GM18511 (cell line): Measurements from ENCODE around the gene ELL3.
A peak's percentile ranks its signal among the peaks of the same experiment; 100 is the strongest.
"Not testable (repeated sequence)": the region's sequence is repeated elsewhere in the genome, so short reads cannot be mapped to it uniquely, and the experiment has no call there.

ENCODE experiments used
- ATAC-seq: cut with Tn5 transposase; IDR thresholded peaks from one replicate; pipeline ENCODE4 v1.9.1; 2021; ENCODE audit warnings: mild to moderate bottlenecking, moderate library complexity; ENCODE audit not compliant: unreplicated experiment

The ELL3 gene

GRCh38 chr15:43776718-43777266, at the start of gene ELL3:
Gene ELL3, minus strand, starts transcription at chr15:43776966. Its CDS starts 65 bp downstream, at chr15:43776901.
- ATAC-seq, result peak; percentile 50

GRCh38 chr15:43826029-43826507, 49.3 kb upstream of the ELL3 start:
- no peak for ATAC-seq

GRCh38 chr15:43825305-43825704, 48.5 kb upstream of the ELL3 start:
- not testable (repeated sequence) for ATAC-seq

GRCh38 chr15:43824302-43825246, 47.8 kb upstream of the ELL3 start, which contains the start of gene MFAP1:
Gene MFAP1, minus strand, starts transcription at chr15:43824690. Its CDS starts 121 bp downstream, at chr15:43824569.
- ATAC-seq, result peak; percentile 74

GRCh38 chr15:43821505-43821904, 44.7 kb upstream of the ELL3 start:
- no peak for ATAC-seq

- ATAC-seq, result not testable (repeated sequence)
These were observed 38.3 kb upstream of the ELL3 start for GRCh38 chr15:43815064-43815463.

- ATAC-seq, result peak; percentile 81
These were observed 32.4 kb upstream of the ELL3 start for GRCh38 chr15:43808960-43809678.

- no peak for ATAC-seq
These were observed 31.7 kb upstream of the ELL3 start for GRCh38 chr15:43808435-43808950.

GRCh38 chr15:43802676-43803075, 25.9 kb upstream of the ELL3 start:
- not testable (repeated sequence) for ATAC-seq

- peak; percentile 92 for ATAC-seq
These were observed 23.7 kb upstream of the ELL3 start, which contains the start of gene HYPK for GRCh38 chr15:43800286-43801141. Gene HYPK, plus strand, starts transcription at chr15:43800599. Its CDS starts 24 bp downstream, at chr15:43800623.

GRCh38 chr15:43799945-43800285, 23.1 kb upstream of the ELL3 start, which contains the start of gene SERINC4:
Gene SERINC4, minus strand, starts transcription at chr15:43800220. Its CDS starts 234 bp downstream, at chr15:43799986.
- no peak for ATAC-seq

GRCh38 chr15:43799209-43799944, 22.6 kb upstream of the ELL3 start:
- ATAC-seq, result no peak

GRCh38 chr15:43796566-43796965, 19.8 kb upstream of the ELL3 start:
- no peak for ATAC-seq

- no peak for ATAC-seq
These were observed 19.2 kb upstream of the ELL3 start for GRCh38 chr15:43795997-43796396.

GRCh38 chr15:43795197-43795596, 18.4 kb upstream of the ELL3 start:
- no peak for ATAC-seq

- ATAC-seq, result no peak
These were observed 17.7 kb upstream of the ELL3 start for GRCh38 chr15:43794269-43795037.

GRCh38 chr15:43793647-43794046, 16.9 kb upstream of the ELL3 start:
- ATAC-seq, result no peak

- ATAC-seq, result no peak
These were observed 16.2 kb upstream of the ELL3 start for GRCh38 chr15:43792761-43793476.
